ENCODE measurements around the gene KCNK4. TPM values are rescaled to one million over a fixed set of nuclear protein-coding genes. Genes with fewer than 3 reads are reported as not detected.

The KCNK4 gene
- total and polyA plus RNA-seq, 2 of the 13 experiments (the other 11 are each of a cell fraction or from before 2014, with no cell fraction given): not detected

- TF ChIP-seq HBP1 (CRISPR knock-in tag; IDR thresholded peaks at IDR 0.05; ENCODE audit: low read depth) (peak; percentile 58; the same call in 1 of the 2 replicates), NFRKB (IDR thresholded peaks at IDR 0.05) (no peak), THRA (CRISPR knock-in tag; IDR thresholded peaks at IDR 0.05; ENCODE audit: borderline replicate concordance) (peak; percentile 31; the same call in 1 of the 2 replicates), ELF4 (CRISPR knock-in tag; IDR thresholded peaks at IDR 0.05; ENCODE audit: borderline replicate concordance) (no peak), ZNF317 (CRISPR knock-in tag; IDR thresholded peaks at IDR 0.05) (peak; percentile 68; the same call in 1 of the 2 replicates), KLF12 (CRISPR knock-in tag; IDR thresholded peaks at IDR 0.05; ENCODE audit: borderline replicate concordance) (peak; percentile 81), CREB3 (CRISPR knock-in tag; IDR thresholded peaks at IDR 0.05) (0 out of 2 replicates have a peak, but pooled peaks have one; percentile 39), ZFP91 (CRISPR knock-in tag; IDR thresholded peaks at IDR 0.05; ENCODE audit: borderline replicate concordance) (peak; percentile 50; the same call in 1 of the 2 replicates), PCBP1 (IDR thresholded peaks at IDR 0.05; ENCODE audit: borderline replicate concordance, low read depth, low read length) (no peak), ZBTB8A (CRISPR knock-in tag; IDR thresholded peaks at IDR 0.05; ENCODE audit: borderline replicate concordance, low read depth) (no peak), CREBL2 (CRISPR knock-in tag; IDR thresholded peaks at IDR 0.05; ENCODE audit: borderline replicate concordance) (no peak), ZNF33B (CRISPR knock-in tag; IDR thresholded peaks at IDR 0.05) (0 out of 2 replicates have a peak, but pooled peaks have one; percentile 34), ZBTB14 (CRISPR knock-in tag; IDR thresholded peaks at IDR 0.05) (peak; percentile 49; the same call in 1 of the 2 replicates), CTCF (CRISPR knock-in tag; IDR thresholded peaks at IDR 0.05) (peak; percentile 95), ZNF780A (CRISPR knock-in tag; IDR thresholded peaks at IDR 0.05) (no peak), ZNF614 (CRISPR knock-in tag; IDR thresholded peaks at IDR 0.05; ENCODE audit: borderline replicate concordance) (peak; percentile 14; the same call in 1 of the 2 replicates), MAF1 (CRISPR knock-in tag; IDR thresholded peaks at IDR 0.05; ENCODE audit: borderline replicate concordance) (peak; percentile 78), ZNF160 (CRISPR knock-in tag; IDR thresholded peaks at IDR 0.05) (0 out of 2 replicates have a peak, but pooled peaks have one; percentile 38)
These were observed 13.4 kb downstream of the KCNK4 start (continued) for GRCh38 chr11:64304316-64305072.

Data from HepG2 (cell line).